ENCODE results near the gene ENKUR.

The ENKUR gene

DNA sequence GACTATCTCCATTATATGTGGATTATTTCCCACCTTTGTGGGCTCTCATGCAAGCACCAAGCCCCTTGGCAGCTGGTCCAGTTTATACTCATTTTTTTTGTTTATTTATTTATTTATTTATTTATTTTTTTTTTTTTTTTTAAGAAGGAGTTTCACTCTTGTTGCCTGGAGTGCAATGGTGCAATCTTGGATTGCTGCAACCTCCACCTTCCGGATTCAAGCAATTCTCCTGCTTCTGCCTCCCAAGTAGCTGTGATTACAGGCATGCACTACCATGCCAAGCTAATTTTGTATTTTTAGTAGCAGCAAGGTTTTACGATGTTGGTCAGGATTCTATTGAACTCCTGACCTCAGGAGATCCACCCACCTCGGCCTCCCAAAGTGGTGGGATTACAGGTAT is 66.3 kb downstream of the ENKUR start:
- no peaks in the 10 kb centered on the region for H3K27me3 ChIP-seq (ENCODE audit: insufficient read depth, low read length, poor library complexity)
- H3K79me1 ChIP-seq (ENCODE audit: low read length): no peaks in the 10 kb centered on the region
- H2AK5ac ChIP-seq (ENCODE audit: low read length): no peak overlapping the region
- H3K79me2 ChIP-seq (ENCODE audit: control insufficient read depth, insufficient read depth, low read length): no peaks in the 10 kb centered on the region
- no peak overlapping the region for H2BK5ac ChIP-seq (ENCODE audit: low read length)
- no peak overlapping the region for H2BK120ac ChIP-seq (ENCODE audit: low read depth, low read length)
- peaks cover 20% of the 10 kb centered on the region for H3K4me1 ChIP-seq (ENCODE audit: control insufficient read depth, low read depth, low read length)
- H3K4ac ChIP-seq (ENCODE audit: low read depth, low read length): no peak overlapping the region
- no peak overlapping the region for H3K23ac ChIP-seq (ENCODE audit: low read length)
- no peak overlapping the region for H3K27ac ChIP-seq (ENCODE audit: low read depth, low read length)
- no peak overlapping the region for H3K56ac ChIP-seq (ENCODE audit: low read length)
- H3K4me2 ChIP-seq (ENCODE audit: low read length): no peak overlapping the region
- H4K5ac ChIP-seq (ENCODE audit: low read length): no peak overlapping the region
- DNase-seq: no peak
- no peaks in the 10 kb centered on the region for H3K36me3 ChIP-seq (ENCODE audit: control insufficient read depth, insufficient read depth, low read length)
- WGBS (ENCODE audit: extremely low coverage, insufficient coverage, low lambda C conversion rate): no CpG with 5 or more reads among the region's 3 CpGs
- H3K4me3 ChIP-seq (ENCODE audit: low read length): no peak overlapping the region
- no peak overlapping the region for H2BK15ac ChIP-seq (replicated peaks; ENCODE audit: low read depth)
- no peak overlapping the region for H3K18ac ChIP-seq (ENCODE audit: low read length)
- no peak overlapping the region for H4K8ac ChIP-seq (ENCODE audit: low read depth, low read length)
- no peak overlapping the region for H3K9ac ChIP-seq (ENCODE audit: low read length)

DNA sequence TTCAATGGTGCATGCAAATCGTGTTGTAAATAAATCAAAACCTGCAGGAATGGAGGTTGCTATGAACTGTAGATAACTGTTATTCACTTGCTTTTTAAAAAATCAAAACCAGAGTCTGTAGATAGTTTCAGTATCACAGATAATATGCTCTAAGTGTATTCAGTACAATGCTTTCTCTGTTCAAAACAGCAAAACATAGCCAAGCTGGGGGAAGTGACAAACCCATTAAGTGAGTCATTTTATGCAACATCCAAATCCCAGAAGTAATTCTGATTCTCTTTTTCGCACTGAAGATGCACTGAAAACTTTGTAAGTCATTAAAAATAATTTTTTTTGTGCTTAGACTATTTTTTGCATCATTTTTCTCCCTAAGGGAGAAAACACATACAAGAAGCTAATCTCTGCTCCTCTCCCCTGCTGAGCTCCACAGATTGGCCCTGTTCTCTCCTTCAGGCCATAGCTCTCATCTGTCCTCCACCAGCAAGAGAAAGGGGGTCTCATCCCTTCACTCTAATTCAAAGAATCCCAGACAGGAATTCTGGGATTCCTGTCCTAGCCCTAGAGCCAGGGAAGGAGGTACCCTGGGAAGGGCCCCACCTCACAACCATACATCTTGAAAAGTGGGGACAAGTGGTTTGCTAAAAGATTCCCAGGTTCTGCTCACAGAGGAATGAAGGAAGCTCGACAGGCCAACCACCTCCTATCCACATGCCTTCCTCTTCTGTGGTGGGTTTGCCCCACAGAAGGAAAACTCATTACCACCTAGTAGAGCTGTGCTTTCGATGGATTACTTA is 68.5 kb downstream of the ENKUR start:
- no peak overlapping the region for H2BK15ac ChIP-seq (replicated peaks; ENCODE audit: low read depth)
- no peaks in the 10 kb centered on the region for H3K79me2 ChIP-seq (ENCODE audit: control insufficient read depth, insufficient read depth, low read length)
- no CpG with 5 or more reads among the region's 4 CpGs for WGBS (ENCODE audit: extremely low coverage, insufficient coverage, low lambda C conversion rate)
- peak overlapping the region; percentile 57 for H2BK5ac ChIP-seq (ENCODE audit: low read length)
- no peak overlapping the region for H3K23ac ChIP-seq (ENCODE audit: low read length)
- H3K9ac ChIP-seq (ENCODE audit: low read length): no peak overlapping the region
- DNase-seq: peak; percentile 85
- no peak overlapping the region for H3K18ac ChIP-seq (ENCODE audit: low read length)
- no peak overlapping the region for H2BK120ac ChIP-seq (ENCODE audit: low read depth, low read length)
- peaks cover 11% of the 10 kb centered on the region for H3K4me1 ChIP-seq (ENCODE audit: control insufficient read depth, low read depth, low read length)
- H3K79me1 ChIP-seq (ENCODE audit: low read length): no peaks in the 10 kb centered on the region
- peak overlapping the region; percentile 68 for H3K27ac ChIP-seq (ENCODE audit: low read depth, low read length)
- no peak overlapping the region for H2AK5ac ChIP-seq (ENCODE audit: low read length)
- no peaks in the 10 kb centered on the region for H3K27me3 ChIP-seq (ENCODE audit: insufficient read depth, low read length, poor library complexity)
- no peak overlapping the region for H3K56ac ChIP-seq (ENCODE audit: low read length)
- H4K5ac ChIP-seq (ENCODE audit: low read length): no peak overlapping the region
- no peak overlapping the region for H4K8ac ChIP-seq (ENCODE audit: low read depth, low read length)
- H3K4me3 ChIP-seq (ENCODE audit: low read length): no peak overlapping the region
- no peaks in the 10 kb centered on the region for H3K36me3 ChIP-seq (ENCODE audit: control insufficient read depth, insufficient read depth, low read length)
- H3K4ac ChIP-seq (ENCODE audit: low read depth, low read length): no peak overlapping the region
- H3K4me2 ChIP-seq (ENCODE audit: low read length): peak overlapping the region; percentile 49

GRCh38 chr10:24944512-24945255 is 71.3 kb downstream of the ENKUR start:
- no CpG with 5 or more reads among the region's 11 CpGs for WGBS (ENCODE audit: extremely low coverage, insufficient coverage, low lambda C conversion rate)
- H2AK5ac ChIP-seq (ENCODE audit: low read length): no peak overlapping the region
- no peak overlapping the region for H3K56ac ChIP-seq (ENCODE audit: low read length)
- DNase-seq: peak; percentile 52
- H3K4me3 ChIP-seq (ENCODE audit: low read length): no peak overlapping the region
- no peak overlapping the region for H3K4me2 ChIP-seq (ENCODE audit: low read length)
- H3K4me1 ChIP-seq (ENCODE audit: control insufficient read depth, low read depth, low read length): no peaks in the 10 kb centered on the region
- no peak overlapping the region for H2BK5ac ChIP-seq (ENCODE audit: low read length)
- no peak overlapping the region for H3K4ac ChIP-seq (ENCODE audit: low read depth, low read length)
- no peak overlapping the region for H3K18ac ChIP-seq (ENCODE audit: low read length)
- H3K23ac ChIP-seq (ENCODE audit: low read length): no peak overlapping the region
- no peak overlapping the region for H2BK15ac ChIP-seq (replicated peaks; ENCODE audit: low read depth)
- no peak overlapping the region for H3K27ac ChIP-seq (ENCODE audit: low read depth, low read length)
- no peaks in the 10 kb centered on the region for H3K79me2 ChIP-seq (ENCODE audit: control insufficient read depth, insufficient read depth, low read length)
- H3K36me3 ChIP-seq (ENCODE audit: control insufficient read depth, insufficient read depth, low read length): no peaks in the 10 kb centered on the region
- no peak overlapping the region for H2BK120ac ChIP-seq (ENCODE audit: low read depth, low read length)
- no peak overlapping the region for H4K8ac ChIP-seq (ENCODE audit: low read depth, low read length)
- no peaks in the 10 kb centered on the region for H3K79me1 ChIP-seq (ENCODE audit: low read length)
- no peak overlapping the region for H3K9ac ChIP-seq (ENCODE audit: low read length)
- H3K27me3 ChIP-seq (ENCODE audit: insufficient read depth, low read length, poor library complexity): no peaks in the 10 kb centered on the region
- H4K5ac ChIP-seq (ENCODE audit: low read length): no peak overlapping the region

- no peak overlapping the region for H2BK5ac ChIP-seq (ENCODE audit: low read length)
Measured at GRCh38 chr10:24938525-24938924, 77.4 kb downstream of the ENKUR start.

DNA sequence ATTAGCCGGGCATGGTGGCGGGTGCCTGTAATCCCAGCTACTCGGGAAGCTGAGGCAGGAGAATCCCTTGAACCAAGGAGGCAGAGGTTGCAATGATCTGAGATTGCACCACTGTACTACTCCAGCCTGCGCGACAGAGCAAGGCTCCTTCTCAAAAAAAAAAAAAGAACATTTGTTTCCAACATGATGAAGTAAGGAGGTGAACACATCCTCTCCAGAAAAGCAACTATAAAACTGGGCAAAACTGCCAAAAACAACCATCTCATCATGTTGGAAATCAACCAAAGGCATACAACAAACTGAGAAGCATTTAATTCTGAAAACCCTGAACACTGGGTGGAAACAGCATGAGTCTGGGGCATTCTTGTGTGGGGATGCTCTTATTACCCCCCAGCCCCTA is 77.9 kb downstream of the ENKUR start:
- H3K79me2 ChIP-seq (ENCODE audit: control insufficient read depth, insufficient read depth, low read length): no peaks in the 10 kb centered on the region
- H2AK5ac ChIP-seq (ENCODE audit: low read length): no peak overlapping the region
- H3K18ac ChIP-seq (ENCODE audit: low read length): no peak overlapping the region
- no peak overlapping the region for H3K56ac ChIP-seq (ENCODE audit: low read length)
- H3K36me3 ChIP-seq (ENCODE audit: control insufficient read depth, insufficient read depth, low read length): no peaks in the 10 kb centered on the region
- no peak overlapping the region for H2BK120ac ChIP-seq (ENCODE audit: low read depth, low read length)
- no peak overlapping the region for H4K5ac ChIP-seq (ENCODE audit: low read length)
- H3K4me2 ChIP-seq (ENCODE audit: low read length): no peak overlapping the region
- no peak overlapping the region for H3K23ac ChIP-seq (ENCODE audit: low read length)
- no peaks in the 10 kb centered on the region for H3K79me1 ChIP-seq (ENCODE audit: low read length)
- DNase-seq: no peak
- WGBS (ENCODE audit: extremely low coverage, insufficient coverage, low lambda C conversion rate): no CpG with 5 or more reads among the region's 5 CpGs
- no peaks in the 10 kb centered on the region for H3K27me3 ChIP-seq (ENCODE audit: insufficient read depth, low read length, poor library complexity)
- no peak overlapping the region for H3K27ac ChIP-seq (ENCODE audit: low read depth, low read length)
- H3K9ac ChIP-seq (ENCODE audit: low read length): no peak overlapping the region
- H2BK15ac ChIP-seq (replicated peaks; ENCODE audit: low read depth): no peak overlapping the region
- H4K8ac ChIP-seq (ENCODE audit: low read depth, low read length): no peak overlapping the region
- no peak overlapping the region for H3K4ac ChIP-seq (ENCODE audit: low read depth, low read length)
- no peak overlapping the region for H2BK5ac ChIP-seq (ENCODE audit: low read length)
- no peak overlapping the region for H3K4me3 ChIP-seq (ENCODE audit: low read length)
- peaks cover 2% of the 10 kb centered on the region for H3K4me1 ChIP-seq (ENCODE audit: control insufficient read depth, low read depth, low read length)

More at GRCh38 chr10:24938525-24938924, 77.4 kb downstream of the ENKUR start:
- Histone ChIP-seq H3K36me3 (ENCODE audit: control insufficient read depth, insufficient read depth, low read length) (no peaks in the 10 kb centered on the region), H3K9ac (ENCODE audit: low read length) (no peak overlapping the region), H2BK15ac (replicated peaks; ENCODE audit: low read depth) (no peak overlapping the region), H3K4me2 (ENCODE audit: low read length) (no peak overlapping the region), H3K79me2 (ENCODE audit: control insufficient read depth, insufficient read depth, low read length) (no peaks in the 10 kb centered on the region), H3K23ac (ENCODE audit: low read length) (no peak overlapping the region), H4K5ac (ENCODE audit: low read length) (no peak overlapping the region), H3K18ac (ENCODE audit: low read length) (no peak overlapping the region), H3K79me1 (ENCODE audit: low read length) (no peaks in the 10 kb centered on the region), H3K4me1 (ENCODE audit: control insufficient read depth, low read depth, low read length) (peaks cover 2% of the 10 kb centered on the region), H3K56ac (ENCODE audit: low read length) (no peak overlapping the region), H2AK5ac (ENCODE audit: low read length) (no peak overlapping the region), H4K8ac (ENCODE audit: low read depth, low read length) (no peak overlapping the region), H3K4ac (ENCODE audit: low read depth, low read length) (no peak overlapping the region), H3K4me3 (ENCODE audit: low read length) (no peak overlapping the region), H3K27ac (ENCODE audit: low read depth, low read length) (no peak overlapping the region), H3K27me3 (ENCODE audit: insufficient read depth, low read length, poor library complexity) (no peaks in the 10 kb centered on the region), H2BK120ac (ENCODE audit: low read depth, low read length) (no peak overlapping the region)
- WGBS (ENCODE audit: extremely low coverage, insufficient coverage, low lambda C conversion rate): no CpG with 5 or more reads among the region's 2 CpGs
- DNase-seq: no peak
